HCT116 (cell line): Measurements from ENCODE around the gene GGNBP2. TPM values are rescaled to one million over a fixed set of nuclear protein-coding genes. Genes with fewer than 3 reads are reported as not detected.
A peak's percentile ranks its signal among the peaks of the same experiment; 100 is the strongest.

ENCODE experiments used
- ATAC-seq: fragments of 200-7000 bp; cut with Tn5 transposase; 2 replicates; pipeline ENCODE4 v1.9.1; 2020; ENCODE audit warnings: mild to moderate bottlenecking, moderate library complexity
- BruUV-seq: library from RNA; stranded (reverse); fragments of 400-500 nt; replicated peaks from 2 replicates; lab custom pipeline; 2021; lab: Mats Ljungman, UMichigan
- CTCF ChIA-PET: fragments of 300-600 bp; sonication (Branson Sonifier 250); formaldehyde crosslinking; loops from one replicate; lab custom pipeline; 2021; ENCODE audit warnings: antibody characterized with exemption; lab: Charles Lee
- POLR2A ChIA-PET: fragments of 300-600, 350-600 bp; sonication (Branson Sonifier 250); formaldehyde crosslinking; loops from one replicate; lab custom pipeline; 2021; ENCODE audit warnings: antibody characterized with exemption; lab: Charles Lee
- RAD21 ChIA-PET, 2 experiments: fragments of 300-600 bp; sonication (Branson Sonifier 250); formaldehyde crosslinking; loops; one replicate each; lab custom pipeline; 2023; ENCODE audit warnings: low total read pairs in 2 of 2; ENCODE audit not compliant: uncharacterized antibody in 2 of 2, unreplicated experiment in 2 of 2, low non-redundant PET in 1 of 2; lab: Charles Lee
- DNase-seq: peaks from one replicate; pipeline ENCODE4 v3.0.0-alpha.2; 2010; ENCODE audit warnings: low read depth, low spot score
- H2AFZ ChIP-seq: fragments of 200-600 bp; shearing (Covaris generic), sonication (generic); 2 replicates; pipeline ENCODE4 v1.6.1; 2017; ENCODE audit warnings: low read depth, mixed run types, mixed read lengths, antibody characterized with exemption, low read length; ENCODE audit not compliant: poor library complexity, severe bottlenecking
- H3K27ac ChIP-seq: 2 replicates; pipeline ENCODE4 v1.5.1; 2012; ENCODE audit warnings: low read depth, low read length
- H3K27me3 ChIP-seq: fragments of 200-600 bp; sonication (generic); 2 replicates; pipeline ENCODE4 v1.6.1; 2016; ENCODE audit warnings: mixed run types, low read length, mixed read lengths; ENCODE audit not compliant: insufficient read depth
- H3K36me3 ChIP-seq, 2 experiments: fragments of 200-500 bp in 1 of 2; fragments of 200-600 bp in 1 of 2; sonication (Bioruptor generic) in 1 of 2; sonication (generic) in 1 of 2; 2 replicates each; pipeline versions ENCODE4 v1.5.1 to v1.6.1; 2014 to 2016; ENCODE audit warnings: low read length in 2 of 2, inconsistent platforms in 1 of 2, mixed read lengths in 1 of 2, mixed run types in 1 of 2; ENCODE audit not compliant: insufficient read depth in 2 of 2, control insufficient read depth in 1 of 2
- H3K4me1 ChIP-seq, 2 experiments: fragments of 200-600 bp in 1 of 2; sonication (generic) in 1 of 2; 2 replicates each; pipeline versions ENCODE4 v1.5.1 to v1.6.1; 2012 to 2017; ENCODE audit warnings: low read length in 2 of 2, inconsistent platforms in 1 of 2, mild to moderate bottlenecking in 1 of 2, mixed read lengths in 1 of 2, mixed run types in 1 of 2, moderate library complexity in 1 of 2; ENCODE audit not compliant: insufficient read depth in 2 of 2, control insufficient read depth in 1 of 2
- H3K4me2 ChIP-seq: fragments of 200-600 bp; sonication (generic); 2 replicates; pipeline ENCODE4 v1.6.1; 2017; ENCODE audit warnings: mixed run types, low read length, mixed read lengths
- H3K4me3 ChIP-seq, 2 experiments: fragments of 200-600 bp in 1 of 2; sonication (generic) in 1 of 2; replicated peaks in 1 of 2; 2 replicates each; pipeline ENCODE4 v1.5.1; 2011 to 2016; ENCODE audit warnings: low read length in 2 of 2, control low read depth in 1 of 2, low read depth in 1 of 2, mild to moderate bottlenecking in 1 of 2, mixed read lengths in 1 of 2, mixed run types in 1 of 2
- H3K79me2 ChIP-seq: fragments of 200-600 bp; sonication (generic); 2 replicates; pipeline ENCODE4 v1.6.1; 2017; ENCODE audit warnings: mild to moderate bottlenecking, mixed run types, low read length, moderate library complexity, mixed read lengths; ENCODE audit not compliant: insufficient read depth
- H3K9ac ChIP-seq: fragments of 200-600 bp; sonication (generic); 2 replicates; pipeline ENCODE4 v1.6.1; 2016; ENCODE audit warnings: low read length, mixed read lengths
- H3K9me2 ChIP-seq: fragments of 200-600 bp; sonication (generic), shearing (Covaris generic); 2 replicates; pipeline ENCODE4 v1.6.1; 2017; ENCODE audit warnings: mixed run types, mild to moderate bottlenecking, moderate library complexity; ENCODE audit not compliant: insufficient read depth
- H3K9me3 ChIP-seq, 2 experiments: fragments of 200-500 bp in 1 of 2; fragments of 200-600 bp in 1 of 2; sonication (Bioruptor generic) in 1 of 2; sonication (generic) in 1 of 2; 2 replicates each; pipeline ENCODE4 v1.6.1; 2014 to 2017; ENCODE audit warnings: low read length in 2 of 2, mixed read lengths in 2 of 2, inconsistent platforms in 1 of 2, low read depth in 1 of 2, mild to moderate bottlenecking in 1 of 2, mixed run types in 1 of 2, moderate library complexity in 1 of 2; ENCODE audit not compliant: control insufficient read depth in 1 of 2, insufficient read depth in 1 of 2
- H4K20me1 ChIP-seq: fragments of 200-600 bp; sonication (generic), shearing (Covaris generic); 2 replicates; pipeline ENCODE4 v1.6.1; 2017; ENCODE audit warnings: mixed run types, mild to moderate bottlenecking, moderate library complexity; ENCODE audit not compliant: insufficient read depth
- CBX3 ChIP-seq: IDR thresholded peaks from 2 replicates; pipeline ENCODE4 v1.6.1; 2012; ENCODE audit warnings: low read depth
- CEBPB ChIP-seq: IDR thresholded peaks from 2 replicates; pipeline ENCODE4 v1.6.1; 2012; ENCODE audit warnings: low read depth
- EGR1 ChIP-seq: IDR thresholded peaks from 2 replicates; pipeline ENCODE4 v1.6.1; 2012; ENCODE audit warnings: low read depth
- ELF1 ChIP-seq: IDR thresholded peaks from 2 replicates; pipeline ENCODE4 v1.6.1; 2012; ENCODE audit warnings: low read depth, borderline replicate concordance
- EZH2 ChIP-seq: fragments of 200-600 bp; sonication (generic); IDR thresholded peaks from 2 replicates; pipeline ENCODE4 v1.6.1; 2017; ENCODE audit warnings: antibody characterized with exemption, mixed run types
- EZH2phosphoT487 ChIP-seq: fragments of 200-600 bp; IDR thresholded peaks from 2 replicates; pipeline ENCODE4 v1.6.1; 2018; ENCODE audit warnings: antibody characterized with exemption, borderline replicate concordance
- FOSL1 ChIP-seq: IDR thresholded peaks from 2 replicates; pipeline ENCODE4 v1.6.1; 2012; ENCODE audit warnings: low read depth
- JUND ChIP-seq: IDR thresholded peaks from 2 replicates; pipeline ENCODE4 v1.6.1; 2012
- POLR2A ChIP-seq: IDR thresholded peaks from 2 replicates; pipeline ENCODE4 v1.7.0; 2011; ENCODE audit warnings: borderline replicate concordance; ENCODE audit not compliant: insufficient read depth, insufficient read length; ENCODE audit errors: extremely low read depth
- POLR2AphosphoS5 ChIP-seq: IDR thresholded peaks from 2 replicates; pipeline ENCODE4 v1.6.1; 2011; ENCODE audit warnings: mild to moderate bottlenecking, low read depth, low read length, moderate library complexity
- RAD21 ChIP-seq: IDR thresholded peaks from 2 replicates; pipeline ENCODE4 v1.6.1; 2012; ENCODE audit warnings: low read depth, mild to moderate bottlenecking
- SIN3A ChIP-seq: IDR thresholded peaks from 2 replicates; pipeline ENCODE4 v1.6.1; 2012; ENCODE audit warnings: low read depth
- SP1 ChIP-seq: IDR thresholded peaks from 2 replicates; pipeline ENCODE4 v1.6.1; 2012; ENCODE audit warnings: low read depth
- TCF7L2 ChIP-seq: IDR thresholded peaks from 2 replicates; pipeline ENCODE4 v1.7.0; 2011; ENCODE audit warnings: borderline replicate concordance, inconsistent platforms; ENCODE audit not compliant: insufficient read depth, insufficient read length; ENCODE audit errors: extremely low read depth
- YY1 ChIP-seq: IDR thresholded peaks from 2 replicates; pipeline ENCODE4 v1.6.1; 2011; ENCODE audit warnings: low read length, low read depth, moderate library complexity, mild to moderate bottlenecking; ENCODE audit not compliant: insufficient replicate concordance; ENCODE audit errors: extremely low read depth
- ZFX ChIP-seq: fragments of 450-650 bp; IDR thresholded peaks from 2 replicates; pipeline ENCODE4 v1.6.1; 2017
- ZNF274 ChIP-seq: fragments of 200-500 bp; sonication (Bioruptor generic); IDR thresholded peaks from 2 replicates; pipeline ENCODE4 v1.6.1; 2014; ENCODE audit warnings: mild to moderate bottlenecking, low read depth, low read length, inconsistent platforms
- intact Hi-C: fragments of 100-400 bp; cut with micrococcal nuclease; formaldehyde crosslinking; loops from 2 replicates; pipeline ENCODE4 v1.10.0; 2022
- total RNA-seq: library from RNA; stranded (reverse); gene quantifications from one replicate; pipeline ENCODE4 v1.2.1, GENCODE V29; 2021; ENCODE audit not compliant: unreplicated experiment
- TF ChIP-seq, protein P1 (sequence below), 3 experiments: fragments of 200-600 bp in 1 of 3; sonication (generic) in 1 of 3; IDR thresholded peaks in 2 of 3; conservative IDR thresholded peaks in 1 of 3; 2 replicates each; pipeline ENCODE4 v1.5.1; 2012 to 2017; ENCODE audit warnings: low read depth in 2 of 3, low read length in 2 of 3, antibody characterized with exemption in 1 of 3, borderline replicate concordance in 1 of 3, control low read depth in 1 of 3, mild to moderate bottlenecking in 1 of 3, mixed read lengths in 1 of 3, mixed run types in 1 of 3, moderate library complexity in 1 of 3; ENCODE audit not compliant: insufficient read depth in 1 of 3

GGNBP2 gene
- total RNA-seq, 1 experiment from 2014 or later, result 58.2 TPM

DNA sequence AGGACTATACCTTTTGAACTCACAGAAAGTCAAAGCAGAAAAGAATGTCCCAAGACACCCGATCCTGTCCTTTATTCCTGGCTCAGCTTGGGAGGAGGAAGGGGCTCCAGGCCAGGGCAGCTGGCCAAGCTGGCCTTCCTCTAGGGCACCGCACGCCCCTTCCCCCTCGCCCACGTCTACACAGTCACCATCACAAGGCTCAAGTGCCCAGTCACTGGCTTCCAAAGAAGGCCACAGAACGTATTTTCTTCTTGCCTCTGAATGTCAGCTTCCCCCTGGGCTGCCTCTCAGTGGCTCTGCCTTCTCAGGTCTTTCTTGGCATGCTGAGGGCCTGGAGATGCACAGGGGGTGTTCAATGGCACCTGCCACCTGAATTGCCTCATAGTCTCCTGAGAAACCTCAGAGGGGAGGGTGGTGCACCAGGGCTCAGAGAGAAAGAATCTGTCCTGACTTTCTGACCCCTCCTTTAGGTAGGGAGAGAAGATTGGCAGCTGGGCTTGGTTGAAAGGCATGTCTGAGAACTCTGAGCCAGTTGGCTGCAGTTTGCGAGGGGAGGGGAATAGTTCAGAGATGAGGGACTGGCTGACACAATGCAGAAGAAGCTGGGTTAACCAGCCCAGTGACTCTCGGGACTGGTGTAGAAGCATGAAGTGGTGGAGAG is 49.1 kb downstream of the GGNBP2 start:
- intact Hi-C loops, result no loop called here
- CTCF ChIA-PET, result interaction anchor here (3.4 kb wide), 1 partner anchor 8 kb away, joined by 20 read pairs; the partner anchor contains the start of gene MRM1
- no peak for DNase-seq

More for the DNA sequence above, 49.1 kb downstream of the GGNBP2 start:
- H3K27me3 ChIP-seq, result no peaks in the 10 kb centered on the region
- RAD21 ChIA-PET, result no interaction called here
- no peaks in the 10 kb centered on the region for H4K20me1 ChIP-seq
- H3K9ac ChIP-seq, result no peak overlapping the region
- H3K4me3 ChIP-seq, result no peak overlapping the region
- H3K79me2 ChIP-seq, result peaks cover 28% of the 10 kb centered on the region
- no peaks in the 10 kb centered on the region for H3K9me3 ChIP-seq
- ATAC-seq, result no peak
- H3K36me3 ChIP-seq, result peaks cover 0 to 10% of the 10 kb centered on the region in 2 experiments; a peak in 1 of 4 replicates
- peaks cover 6 to 23% of the 10 kb centered on the region in 2 experiments for H3K4me1 ChIP-seq
- no peak overlapping the region for H2AFZ ChIP-seq
- H3K4me2 ChIP-seq, result peak overlapping the region; percentile 93; the same call in 1 of the 2 replicates
- TF ChIP-seq SIN3A (no peak), FOSL1 (no peak), SP1 (no peak), CEBPB (no peak), ZFX (no peak), ELF1 (no peak), RAD21 (no peak), EZH2 (no peak), ZNF274 (no peak), POLR2A (no peak), EGR1 (no peak), JUND (no peak), TCF7L2 (no peak), CBX3 (no peak), EZH2phosphoT487 (no peak), POLR2AphosphoS5 (no peak), YY1 (no peak)
- TF ChIP-seq, protein P1, sequence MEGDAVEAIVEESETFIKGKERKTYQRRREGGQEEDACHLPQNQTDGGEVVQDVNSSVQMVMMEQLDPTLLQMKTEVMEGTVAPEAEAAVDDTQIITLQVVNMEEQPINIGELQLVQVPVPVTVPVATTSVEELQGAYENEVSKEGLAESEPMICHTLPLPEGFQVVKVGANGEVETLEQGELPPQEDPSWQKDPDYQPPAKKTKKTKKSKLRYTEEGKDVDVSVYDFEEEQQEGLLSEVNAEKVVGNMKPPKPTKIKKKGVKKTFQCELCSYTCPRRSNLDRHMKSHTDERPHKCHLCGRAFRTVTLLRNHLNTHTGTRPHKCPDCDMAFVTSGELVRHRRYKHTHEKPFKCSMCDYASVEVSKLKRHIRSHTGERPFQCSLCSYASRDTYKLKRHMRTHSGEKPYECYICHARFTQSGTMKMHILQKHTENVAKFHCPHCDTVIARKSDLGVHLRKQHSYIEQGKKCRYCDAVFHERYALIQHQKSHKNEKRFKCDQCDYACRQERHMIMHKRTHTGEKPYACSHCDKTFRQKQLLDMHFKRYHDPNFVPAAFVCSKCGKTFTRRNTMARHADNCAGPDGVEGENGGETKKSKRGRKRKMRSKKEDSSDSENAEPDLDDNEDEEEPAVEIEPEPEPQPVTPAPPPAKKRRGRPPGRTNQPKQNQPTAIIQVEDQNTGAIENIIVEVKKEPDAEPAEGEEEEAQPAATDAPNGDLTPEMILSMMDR (IDR thresholded peaks at IDR 0.05 in 2 of 3, conservative IDR thresholded peaks at IDR 0.05 in 1 of 3; ENCODE audit: borderline replicate concordance in 1 of 3, insufficient read depth in 1 of 3, low read depth in 2 of 3, low read length in 2 of 3), result no peak
- H3K27ac ChIP-seq, result no peak overlapping the region
- POLR2A ChIA-PET, result interaction anchor here (1.6 kb wide), 1 partner anchor 8 kb away, joined by 5 read pairs; the partner anchor contains the start of gene MRM1
- H3K9me2 ChIP-seq, result no peaks in the 10 kb centered on the region
- BruUV-seq, result TSS peak; percentile 42
